Transverse colon (tissue), 4 donors: Measurements from ENCODE around the gene CLDN4. TPM values are rescaled to one million over a fixed set of nuclear protein-coding genes. Genes with fewer than 3 reads are reported as not detected.
A peak's percentile ranks its signal among the peaks of the same experiment; 100 is the strongest.

Experiments
- DNase-seq: peaks from one replicate; pipeline ENCODE4 v3.0.0-alpha.2; 2019
- H3K27ac ChIP-seq, 4 donors: fragments of 200-600 bp; sonication (generic); 2 replicates each; pipeline ENCODE4 v1.5.1; 2016 to 2018; ENCODE audit warnings: inconsistent platforms in 4 of 4
- H3K27me3 ChIP-seq: fragments of 200-600 bp; sonication (generic); 2 replicates; pipeline ENCODE4 v1.5.1; 2017; ENCODE audit warnings: inconsistent platforms
- H3K36me3 ChIP-seq, 4 donors: fragments of 200-600 bp; sonication (generic); 2 replicates each; pipeline ENCODE4 v1.5.1; 2017 to 2019; ENCODE audit warnings: inconsistent platforms in 4 of 4
- H3K4me1 ChIP-seq, 4 donors: fragments of 200-600 bp; sonication (generic); 2 replicates each; pipeline ENCODE4 v1.5.1; 2017 to 2020; ENCODE audit warnings: inconsistent platforms in 4 of 4
- H3K4me3 ChIP-seq, 4 donors: fragments of 200-600 bp; sonication (generic); 1 replicate in 1 of 4; 2 replicates in 3 of 4; pipeline versions ENCODE4 v1.5.1 to v1.6.1; 2017 to 2019; ENCODE audit warnings: inconsistent platforms in 4 of 4
- H3K9me3 ChIP-seq, 2 donors: fragments of 200-600 bp; sonication (generic); 2 replicates each; pipeline ENCODE4 v1.5.1; 2017 to 2019; ENCODE audit warnings: inconsistent platforms in 2 of 2
- CTCF ChIP-seq, 5 experiments: fragments of 200-600 bp in 3 of 5; fragments of 450-650 bp in 2 of 5; sonication (generic) in 3 of 5; IDR thresholded peaks; 1 replicate in 2 of 5; 2 replicates in 3 of 5; pipeline ENCODE4 v1.5.1; 2016 to 2017; ENCODE audit warnings: antibody characterized with exemption in 5 of 5, inconsistent platforms in 3 of 5, mild to moderate bottlenecking in 2 of 5, moderate library complexity in 1 of 5
- EP300 ChIP-seq: sonication (generic); formaldehyde crosslinking; IDR thresholded peaks from one replicate; pipeline ENCODE4 v1.6.1; 2017; ENCODE audit warnings: antibody characterized with exemption, low read depth
- POLR2A ChIP-seq: fragments of 450-650 bp; IDR thresholded peaks from one replicate; pipeline ENCODE4 v1.6.1; 2016; ENCODE audit warnings: antibody characterized with exemption, mild to moderate bottlenecking, moderate library complexity
- POLR2AphosphoS5 ChIP-seq, 3 donors: sonication (generic); formaldehyde crosslinking; IDR thresholded peaks; one replicate each; pipeline ENCODE4 v1.6.1; 2016; ENCODE audit warnings: antibody characterized with exemption in 3 of 3
- WGBS, 2 donors: methylation state at CpG; one replicate each; pipeline ENCODE4 v1.1.5; 2018; ENCODE audit warnings: low coverage in 1 of 2; 5-methylcytosine and 5-hydroxymethylcytosine counted together
- in situ Hi-C, 4 donors: fragments of 200-750 bp; cut with MboI; loops; one replicate each; pipeline versions ENCODE4 v1.15.0 to v1.15.1; 2017; ENCODE audit warnings: low sequenced_read_pairs in 3 of 4, low pct_ligation_motif_present in 1 of 4, low pct_unique_long_range_greater_than_20kb in 1 of 4
- intact Hi-C: fragments of 100-400 bp; cut with DNase I; formaldehyde crosslinking; loops from one replicate; pipeline ENCODE4 v1.15.1; 2023; ENCODE audit warnings: low total_unique reads
- total RNA-seq, 4 donors: library from RNA; depleted of rRNA; stranded (reverse); fragments of >200 nt; gene quantifications; one replicate each; pipeline ENCODE4 v1.1.0, GENCODE V29; 2016

CLDN4 gene
- total RNA-seq, 4 donors from 2014 or later = 555 to 1,122 (median 815) TPM

- H3K36me3 ChIP-seq = no peaks in the 10 kb centered on the region
- intact Hi-C loops = no loop called here
- TF ChIP-seq POLR2A (no peak), EP300 (no peak), POLR2AphosphoS5 (IDR thresholded peaks at IDR 0.05) (no peak), CTCF (IDR thresholded peaks at IDR 0.05) (no peak)
- 59% methylated on average over 18 of the region's 20 CpGs; no CpG with 5 or more reads in 1 of the 2 donors for WGBS, 2 donors
- H3K27ac ChIP-seq = no peak overlapping the region
- H3K4me1 ChIP-seq = peaks cover 7 to 26% (median 14%) of the 10 kb centered on the region in 4 donors
- H3K9me3 ChIP-seq = no peaks in the 10 kb centered on the region
- in situ Hi-C loops = loop anchor here in 3 of 4 donors (10.0 to 25.0 kb wide), 2 partner anchors 153 to 234 kb away; partner anchors contain the start of gene ELN (in 3 of the 3)
- H3K27me3 ChIP-seq = no peaks in the 10 kb centered on the region
- DNase-seq = peak; percentile 26
- H3K4me3 ChIP-seq = no peak overlapping the region
Observed at GRCh38 chr7:73871163-73872011, 40.6 kb downstream of the CLDN4 start.

- in situ Hi-C loops (loop anchor here in 3 of 4 donors (10.0 to 25.0 kb wide), 2 partner anchors 153 to 235 kb away; partner anchors contain the start of gene ELN (in 3 of the 3)), intact Hi-C loops (no loop called here)
- Histone ChIP-seq H3K9me3 (no peaks in the 10 kb centered on the region), H3K27me3 (no peaks in the 10 kb centered on the region), H3K27ac (no peak overlapping the region), H3K4me3 (no peak overlapping the region), H3K4me1 (peaks cover 7 to 26% (median 14%) of the 10 kb centered on the region in 4 donors), H3K36me3 (no peaks in the 10 kb centered on the region)
- no peak for DNase-seq
- TF ChIP-seq POLR2AphosphoS5 (IDR thresholded peaks at IDR 0.05) (no peak), POLR2A (no peak), EP300 (no peak), CTCF (IDR thresholded peaks at IDR 0.05) (no peak)
- WGBS, 2 donors = 81% methylated on average over 12 of the region's 13 CpGs; no CpG with 5 or more reads in 1 of the 2 donors
Observed at GRCh38 chr7:73872056-73872908, 41.5 kb downstream of the CLDN4 start.

GRCh38 chr7:73876361-73876760 lies 45.6 kb downstream of the CLDN4 start:
- H3K9me3 ChIP-seq = no peaks in the 10 kb centered on the region
- 93% methylated on average over 8 of the region's 8 CpGs; no CpG with 5 or more reads in 1 of the 2 donors for WGBS, 2 donors
- intact Hi-C loops = no loop called here
- in situ Hi-C loops = loop anchor here (10.0 to 25.0 kb wide), 2 partner anchors 136 to 148 kb away; partner anchors contain the start of gene ELN (in 3 of the 4)
- DNase-seq = no peak
- no peak overlapping the region for H3K27ac ChIP-seq
- TF ChIP-seq CTCF (IDR thresholded peaks at IDR 0.05) = no peak
- no peak for TF ChIP-seq EP300
- no peak for TF ChIP-seq POLR2A
- TF ChIP-seq POLR2AphosphoS5 (IDR thresholded peaks at IDR 0.05) = no peak
- H3K4me3 ChIP-seq = no peak overlapping the region
- peaks cover 7 to 15% (median 11%) of the 10 kb centered on the region in 4 donors for H3K4me1 ChIP-seq
- no peaks in the 10 kb centered on the region for H3K36me3 ChIP-seq
- no peaks in the 10 kb centered on the region for H3K27me3 ChIP-seq

GRCh38 chr7:73876973-73877372 lies 46.2 kb downstream of the CLDN4 start:
- 86% methylated on average over 12 of the region's 12 CpGs; no CpG with 5 or more reads in 1 of the 2 donors for WGBS, 2 donors
- in situ Hi-C loops = loop anchor here (10.0 to 25.0 kb wide), 2 partner anchors 135 to 148 kb away; partner anchors contain the start of gene ELN (in 3 of the 4)
- intact Hi-C loops = no loop called here
- no peak overlapping the region for H3K27ac ChIP-seq
- no peaks in the 10 kb centered on the region for H3K27me3 ChIP-seq
- H3K4me1 ChIP-seq = peaks cover 5 to 12% (median 11%) of the 10 kb centered on the region in 4 donors
- H3K4me3 ChIP-seq = no peak overlapping the region
- no peaks in the 10 kb centered on the region for H3K9me3 ChIP-seq
- DNase-seq = no peak
- TF ChIP-seq POLR2A (no peak), CTCF (IDR thresholded peaks at IDR 0.05) (no peak), POLR2AphosphoS5 (IDR thresholded peaks at IDR 0.05) (no peak), EP300 (no peak)
- no peaks in the 10 kb centered on the region for H3K36me3 ChIP-seq
